Measurements from ENCODE around the gene DPCD. TPM values are rescaled to one million over a fixed set of nuclear protein-coding genes. Genes with fewer than 3 reads are reported as not detected.

Gene DPCD
- total and polyA plus RNA-seq, 10 donors: 3.2 to 9.6 (median 4.5) TPM

- peaks cover 0 to 100% (median 41%) of the 10 kb centered on the region in 6 donors for H3K36me3 ChIP-seq
- H3K27me3 ChIP-seq (replicated peaks in 1 of 7): no peaks in the 10 kb centered on the region
- no peaks in the 10 kb centered on the region for H3K9me3 ChIP-seq
- WGBS, 5 donors: 88 to 94% (median 94%) methylated on average over 9 of the region's 9 CpGs
- intact Hi-C loops (cut with DNase I; ENCODE audit: low total_unique reads): no loop called here
- no peak for TF ChIP-seq POLR2AphosphoS5 (IDR thresholded peaks at IDR 0.05)
- TF ChIP-seq POLR2A (IDR thresholded peaks at IDR 0.05): no peak
- TF ChIP-seq CTCF (IDR thresholded peaks at IDR 0.05 in 8 of 11, conservative IDR thresholded peaks at IDR 0.05 in 3 of 11): no peak
- no peak overlapping the region for H3K4me3 ChIP-seq
- no peak overlapping the region for H3K27ac ChIP-seq
- DNase-seq: peak; percentile 41
- peaks cover 0 to 33% (median 11%) of the 10 kb centered on the region in 6 donors for H3K4me1 ChIP-seq
Observed at GRCh38 chr10:101616415-101617101, 28.4 kb downstream of the DPCD start.

GRCh38 chr10:101617102-101617823 is 29.1 kb downstream of the DPCD start:
- no peaks in the 10 kb centered on the region for H3K27me3 ChIP-seq (replicated peaks in 1 of 7)
- peaks cover 0 to 100% (median 35%) of the 10 kb centered on the region in 6 donors for H3K36me3 ChIP-seq
- H3K4me3 ChIP-seq: no peak overlapping the region
- intact Hi-C loops (cut with DNase I; ENCODE audit: low total_unique reads): no loop called here
- H3K27ac ChIP-seq: peak overlapping the region in 1 of 8 donors; percentile 53
- H3K9me3 ChIP-seq: no peaks in the 10 kb centered on the region
- H3K4me1 ChIP-seq: peaks cover 0 to 26% (median 7%) of the 10 kb centered on the region in 6 donors
- DNase-seq: peak; percentile 55
- WGBS, 5 donors: 58 to 74% (median 69%) methylated on average over 8 of the region's 8 CpGs
- TF ChIP-seq POLR2A (IDR thresholded peaks at IDR 0.05): no peak
- TF ChIP-seq CTCF (IDR thresholded peaks at IDR 0.05 in 8 of 11, conservative IDR thresholded peaks at IDR 0.05 in 3 of 11): no peak

GRCh38 chr10:101617824-101618568 is 29.9 kb downstream of the DPCD start:
- peaks cover 0 to 22% (median 7%) of the 10 kb centered on the region in 6 donors for H3K4me1 ChIP-seq
- peak overlapping the region in 1 of 8 donors; percentile 53 for H3K27ac ChIP-seq
- intact Hi-C loops (cut with DNase I; ENCODE audit: low total_unique reads): no loop called here
- WGBS, 5 donors: 71 to 78% (median 78%) methylated on average over 4 of the region's 4 CpGs
- no peaks in the 10 kb centered on the region for H3K9me3 ChIP-seq
- no peaks in the 10 kb centered on the region for H3K27me3 ChIP-seq (replicated peaks in 1 of 7)
- DNase-seq: peak; percentile 48
- no peak overlapping the region for H3K4me3 ChIP-seq
- TF ChIP-seq POLR2AphosphoS5 (IDR thresholded peaks at IDR 0.05): peak in 1 of 3 donors; percentile 17
- no peak for TF ChIP-seq POLR2A (IDR thresholded peaks at IDR 0.05)
- peaks cover 0 to 100% (median 36%) of the 10 kb centered on the region in 6 donors for H3K36me3 ChIP-seq

GRCh38 chr10:101618871-101619270 is 30.8 kb downstream of the DPCD start:
- peak; percentile 25 for DNase-seq
- 93 to 100% (median 96%) methylated on average over 2 of the region's 2 CpGs for WGBS, 5 donors
- no peaks in the 10 kb centered on the region for H3K9me3 ChIP-seq
- peaks cover 0 to 100% (median 45%) of the 10 kb centered on the region in 6 donors for H3K36me3 ChIP-seq
- H3K27ac ChIP-seq: no peak overlapping the region
- H3K27me3 ChIP-seq (replicated peaks in 1 of 7): no peaks in the 10 kb centered on the region
- TF ChIP-seq POLR2AphosphoS5 (IDR thresholded peaks at IDR 0.05) (no peak), CTCF (IDR thresholded peaks at IDR 0.05 in 8 of 11, conservative IDR thresholded peaks at IDR 0.05 in 3 of 11) (no peak), POLR2A (IDR thresholded peaks at IDR 0.05) (no peak)
- H3K4me3 ChIP-seq: no peak overlapping the region
- peaks cover 0 to 22% (median 7%) of the 10 kb centered on the region in 6 donors for H3K4me1 ChIP-seq
- intact Hi-C loops (cut with DNase I; ENCODE audit: low total_unique reads): no loop called here

All from spleen (tissue), 11 donors.